GM20431 (cell line): ENCODE measurements around the gene OR2A2.

ENCODE experiments used
- in situ Hi-C: fragments of 300-500 bp; cut with MseI, MboI; formaldehyde crosslinking; loops from one replicate; pipeline ENCODE4 v1.15.0; 2020; ENCODE audit warnings: low sequenced_read_pairs; ENCODE audit not compliant: unreplicated experiment

The OR2A2 gene

DNA sequence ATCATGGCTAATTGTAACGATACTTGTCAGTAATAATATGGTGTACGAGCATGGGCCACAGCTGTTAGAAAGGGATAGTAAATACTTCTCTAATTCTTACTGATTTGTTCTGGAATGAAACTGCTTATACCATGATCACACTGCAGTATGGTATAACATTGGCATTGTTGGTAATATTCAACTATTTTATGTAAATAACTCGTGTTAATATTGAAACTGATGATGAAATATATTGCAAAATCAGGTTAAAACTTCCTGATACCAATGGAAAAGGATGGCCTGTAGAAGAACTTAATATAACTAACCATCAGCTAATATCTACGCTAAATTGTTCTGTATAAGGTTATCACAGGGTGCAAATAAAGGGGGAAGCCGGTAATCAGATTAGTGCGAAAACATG, 23.9 kb downstream of the OR2A2 start:
- in situ Hi-C loops: no loop called here

DNA sequence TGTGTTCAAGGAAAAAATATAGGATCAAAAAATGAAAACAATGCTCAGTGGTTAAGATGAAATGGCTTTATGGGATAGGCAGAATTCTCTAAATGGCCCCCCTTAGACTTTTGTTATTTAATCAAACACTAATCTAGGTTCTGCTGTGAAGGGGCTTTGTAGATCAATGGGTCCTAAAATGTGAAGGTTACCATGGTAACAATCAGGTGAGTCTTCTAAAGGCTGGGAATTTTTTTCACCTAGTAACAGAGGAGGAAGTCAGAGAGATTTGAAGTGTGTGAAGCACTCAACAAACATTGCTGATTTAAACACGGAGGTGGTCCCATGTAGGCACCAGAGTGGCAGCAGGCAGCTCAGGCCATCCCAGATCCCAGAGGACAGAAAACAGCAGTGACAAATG, 24.7 kb downstream of the OR2A2 start:
- in situ Hi-C loops: no loop called here

DNA sequence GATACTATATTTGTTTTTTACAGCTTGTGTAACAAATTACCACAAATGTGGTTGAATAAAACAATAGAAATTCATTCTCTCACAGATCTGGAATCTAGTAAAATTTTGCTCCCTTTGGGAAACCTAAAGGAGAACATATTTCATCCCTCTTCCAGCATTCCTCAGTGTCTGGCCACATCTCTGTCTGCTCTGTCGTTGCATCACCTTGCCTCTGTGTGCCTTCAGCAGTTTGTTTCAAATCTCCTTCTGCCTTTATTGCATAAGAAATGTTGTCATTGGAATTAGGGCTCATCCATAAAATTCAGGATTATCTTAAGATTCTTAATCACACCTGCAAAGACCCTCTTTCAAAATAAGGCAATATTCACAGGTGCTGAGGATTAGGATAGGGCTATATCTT, 28.1 kb downstream of the OR2A2 start:
- in situ Hi-C loops: no loop called here

DNA sequence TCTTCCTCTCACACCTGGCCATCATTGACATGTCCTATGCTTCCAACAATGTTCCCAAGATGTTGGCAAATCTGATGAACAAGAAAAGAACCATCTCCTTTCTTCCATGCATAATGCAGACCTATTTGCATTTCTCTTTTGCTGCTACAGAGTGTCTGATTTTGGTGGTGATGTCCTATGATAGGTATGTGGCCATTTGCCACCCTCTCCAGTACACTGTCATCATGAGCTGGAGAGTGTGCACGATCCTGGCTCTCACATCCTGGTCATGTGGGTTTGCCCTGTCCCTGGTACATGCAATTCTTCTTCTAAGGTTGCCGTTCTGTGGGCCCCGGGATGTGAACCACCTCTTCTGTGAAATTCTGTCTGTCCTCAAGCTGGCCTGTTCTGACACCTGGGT, 32.8 kb downstream of the OR2A2 start:
- in situ Hi-C loops: no loop called here

DNA sequence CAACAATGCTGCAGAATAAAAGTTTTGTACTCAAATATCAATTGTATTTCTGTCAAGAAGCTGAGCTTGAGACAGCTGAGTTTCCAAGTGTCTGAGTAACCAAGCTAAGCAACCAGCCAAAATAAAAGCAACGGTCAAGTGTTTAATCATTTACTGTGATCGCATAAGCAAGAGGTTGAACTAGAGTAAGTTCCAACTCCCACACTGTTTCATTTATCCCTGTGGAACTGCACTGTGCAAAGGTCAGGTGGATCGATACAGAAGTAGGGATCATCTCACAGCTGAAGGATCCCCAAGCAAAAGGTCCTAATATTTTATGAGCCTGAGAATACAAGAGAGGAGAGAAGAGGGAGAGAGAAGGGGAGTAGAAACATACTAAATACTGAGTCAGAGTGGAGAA, 35.0 kb downstream of the OR2A2 start:
- in situ Hi-C loops: no loop called here

DNA sequence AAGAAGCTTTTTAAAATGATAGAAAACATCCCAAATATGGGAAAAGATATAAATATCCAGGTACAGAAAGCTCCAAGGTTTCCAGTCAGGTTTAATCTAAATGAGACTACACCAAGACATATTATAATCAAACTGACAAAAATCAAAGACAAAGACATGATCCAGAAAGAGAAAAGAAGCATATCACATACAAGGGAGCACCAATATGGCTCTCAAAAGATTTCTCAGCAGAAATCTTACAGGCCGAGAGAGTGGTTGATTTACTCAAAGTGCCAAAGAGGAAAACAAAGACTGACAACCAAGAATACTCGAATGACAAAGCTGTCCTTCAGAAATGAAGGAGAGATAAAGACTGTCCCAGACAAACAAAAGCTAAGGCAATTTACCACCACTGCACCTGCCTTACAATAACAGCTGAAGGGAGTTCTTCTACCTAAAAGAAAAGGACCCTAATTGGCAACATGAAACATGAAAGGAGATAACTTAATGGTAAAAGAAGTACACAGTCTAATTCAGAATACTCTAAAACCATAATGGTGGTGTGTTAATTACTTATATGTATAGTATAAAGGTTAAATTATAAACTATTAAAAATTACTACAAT, 38.9 kb downstream of the OR2A2 start:
- in situ Hi-C loops: no loop called here

DNA sequence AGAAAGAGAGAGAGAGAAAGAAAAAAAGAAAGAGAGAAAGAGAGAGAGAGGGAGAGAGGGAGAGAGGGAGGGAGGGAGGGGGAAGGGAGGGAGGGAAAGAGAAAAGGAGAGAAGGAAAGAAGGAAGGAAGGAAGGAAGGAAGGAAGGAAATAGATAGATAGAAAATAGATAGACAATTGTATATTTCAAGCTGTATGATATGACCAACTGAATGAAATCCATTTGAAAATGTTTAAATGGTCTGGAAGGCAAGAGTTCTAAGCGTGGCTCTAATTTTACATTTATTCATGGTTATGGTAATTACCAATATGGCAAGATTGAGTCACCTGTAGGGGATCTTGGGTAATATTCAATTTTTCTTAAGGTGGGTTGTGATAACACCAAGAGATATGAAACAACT, 49.5 kb downstream of the OR2A2 start:
- in situ Hi-C loops: loop anchor here (25.0 kb wide), 1 partner anchor 228 kb away; no protein-coding TSS in a partner anchor
